Endothelial cell of umbilical vein (primary cell): ENCODE results near the gene FHOD3. TPM values are rescaled to one million over a fixed set of nuclear protein-coding genes. Genes with fewer than 3 reads are reported as not detected.

Experiments
- BruUV-seq: library from RNA; stranded (reverse); fragments of 400-500 nt; replicated peaks from 2 replicates; lab custom pipeline; 2021; lab: Mats Ljungman, UMichigan
- CTCF ChIA-PET: fragments of 300-600, 350-600 bp; sonication (Branson Sonifier 250); formaldehyde crosslinking; loops from one replicate; lab custom pipeline; 2021; ENCODE audit warnings: antibody characterized with exemption, inconsistent platforms; lab: Charles Lee
- POLR2A ChIA-PET: fragments of 300-600, 350-600 bp; sonication (Branson Sonifier 250); formaldehyde crosslinking; loops from one replicate; lab custom pipeline; 2021; ENCODE audit warnings: antibody characterized with exemption, inconsistent platforms; lab: Charles Lee
- DNase-seq: peaks from one replicate; pipeline ENCODE4 v3.0.0-alpha.2; 2011; ENCODE audit warnings: low read depth, low spot score
- FAIRE-seq: peaks from 2 replicates; lab custom pipeline; 2011; peaks lifted over from hg19 to GRCh38; lab: Jason Lieb, UNC
- H2AFZ ChIP-seq: 2 replicates; pipeline ENCODE4 v1.6.0; 2012; ENCODE audit warnings: low read depth, low read length, control low read depth, inconsistent platforms
- H3K27ac ChIP-seq: 2 replicates; pipeline ENCODE4 v1.5.1; 2011; ENCODE audit warnings: low read depth, mild to moderate bottlenecking, control low read depth, low read length, moderate library complexity; ENCODE audit not compliant: insufficient read depth
- H3K27me3 ChIP-seq, 2 experiments: 2 replicates each; pipeline versions ENCODE4 v1.6.0 to v1.6.1; 2011; ENCODE audit warnings: low read length in 2 of 2, mixed read lengths in 1 of 2; ENCODE audit not compliant: control insufficient read depth in 2 of 2, insufficient read depth in 2 of 2
- H3K36me3 ChIP-seq, 2 experiments: 2 replicates in 1 of 2; 3 replicates in 1 of 2; pipeline ENCODE4 v1.5.1; 2011; ENCODE audit warnings: low read length in 2 of 2, mild to moderate bottlenecking in 1 of 2, moderate library complexity in 1 of 2; ENCODE audit not compliant: control insufficient read depth in 2 of 2, insufficient read depth in 2 of 2; ENCODE audit errors: extremely low read depth in 1 of 2
- H3K4me1 ChIP-seq: 3 replicates; pipeline ENCODE4 v1.5.1; 2011; ENCODE audit warnings: mild to moderate bottlenecking, low read length; ENCODE audit not compliant: control insufficient read depth, insufficient read depth; ENCODE audit errors: extremely low read depth
- H3K4me2 ChIP-seq: 2 replicates; pipeline ENCODE4 v1.6.1; 2011; ENCODE audit warnings: low read length, control low read depth, mixed read lengths; ENCODE audit not compliant: insufficient read depth
- H3K4me3 ChIP-seq, 3 experiments: fragments of 200-600 bp in 1 of 3; sonication (generic), shearing (Covaris generic) in 1 of 3; replicated peaks in 1 of 3; 2 replicates each; pipeline ENCODE4 v1.5.1; 2011 to 2016; ENCODE audit warnings: control low read depth in 3 of 3, low read length in 3 of 3, mild to moderate bottlenecking in 2 of 3, inconsistent platforms in 1 of 3, low read depth in 1 of 3, moderate library complexity in 1 of 3; ENCODE audit not compliant: insufficient read depth in 1 of 3
- H3K79me2 ChIP-seq: 2 replicates; pipeline ENCODE4 v1.6.0; 2012; ENCODE audit warnings: low read length, inconsistent platforms; ENCODE audit not compliant: control insufficient read depth, insufficient read depth
- H3K9ac ChIP-seq: replicated peaks from 2 replicates; pipeline ENCODE3; 2011; ENCODE audit warnings: low read length, control low read depth; ENCODE audit not compliant: insufficient read depth; ENCODE audit errors: extremely low read depth
- H3K9me1 ChIP-seq: replicated peaks from 3 replicates; pipeline ENCODE4 v1.6.0; 2011; ENCODE audit warnings: mild to moderate bottlenecking, low read length; ENCODE audit not compliant: control insufficient read depth, insufficient read depth; ENCODE audit errors: extremely low read depth
- H3K9me3 ChIP-seq: replicated peaks from 2 replicates; pipeline ENCODE4 v1.5.1; 2012; ENCODE audit warnings: low read length, inconsistent platforms; ENCODE audit not compliant: control insufficient read depth, insufficient read depth
- H4K20me1 ChIP-seq: replicated peaks from 2 replicates; pipeline ENCODE3; 2011; ENCODE audit warnings: mild to moderate bottlenecking, low read length; ENCODE audit not compliant: control insufficient read depth, insufficient read depth; ENCODE audit errors: extremely low read depth
- EZH2 ChIP-seq: IDR thresholded peaks from 2 replicates; pipeline ENCODE4 v1.6.1; 2012; ENCODE audit warnings: borderline replicate concordance, low read depth, mild to moderate bottlenecking, moderate library complexity, low read length, inconsistent platforms; ENCODE audit not compliant: severe bottlenecking
- FOS ChIP-seq: IDR thresholded peaks from 2 replicates; pipeline ENCODE4 v1.6.1; 2011; ENCODE audit warnings: mild to moderate bottlenecking, low read length, moderate library complexity, borderline replicate concordance; ENCODE audit not compliant: insufficient read depth
- GATA2 ChIP-seq: IDR thresholded peaks from 2 replicates; pipeline ENCODE4 v1.7.0; 2011; ENCODE audit warnings: low read depth, mild to moderate bottlenecking, moderate library complexity, mixed read lengths, low read length; ENCODE audit not compliant: insufficient read length, insufficient read depth
- JUN ChIP-seq: IDR thresholded peaks from 2 replicates; pipeline ENCODE4 v1.6.1; 2011; ENCODE audit warnings: borderline replicate concordance, low read depth; ENCODE audit not compliant: insufficient read length, insufficient read depth
- MYC ChIP-seq: IDR thresholded peaks from one replicate; pipeline ENCODE4 v1.6.1; 2011; ENCODE audit warnings: mild to moderate bottlenecking, low read depth, low read length
- POLR2A ChIP-seq: IDR thresholded peaks from 2 replicates; pipeline ENCODE4 v1.6.1; 2012; ENCODE audit warnings: low read depth, mild to moderate bottlenecking, control low read depth, low read length
- POLR2AphosphoS5 ChIP-seq: IDR thresholded peaks from 2 replicates; pipeline ENCODE4 v1.6.1; 2012; ENCODE audit warnings: low read depth, mild to moderate bottlenecking, control low read depth, low read length, moderate library complexity; ENCODE audit not compliant: insufficient read depth
- dilution Hi-C: fragments of 300-500 bp; cut with MboI; formaldehyde crosslinking; loops from one replicate; pipeline ENCODE4 v1.15.0; 2019; ENCODE audit warnings: low sequenced_read_pairs; ENCODE audit not compliant: extremely low pct_ligation_motif_present
- intact Hi-C: fragments of 100-400 bp; cut with micrococcal nuclease; formaldehyde crosslinking; loops from one replicate; pipeline ENCODE4 v1.10.0; 2022
- polyA plus RNA-seq, 4 experiments: library from polyadenylated mRNA; depleted of rRNA in 3 of 4; stranded (reverse) in 3 of 4; unstranded in 1 of 4; fragments of >200 nt; gene quantifications; 2 replicates each; pipeline versions ENCODE4 v1.2.1 to v1.2.3, GENCODE V29; 2011 to 2012; ENCODE audit warnings: missing spikeins in 1 of 4
- total RNA-seq: library from RNA; stranded (reverse); gene quantifications from 2 replicates; pipeline ENCODE4 v1.2.3, GENCODE V29; 2021
- TF ChIP-seq, protein P1 (sequence below): IDR thresholded peaks from 2 replicates; pipeline ENCODE4 v1.6.1; 2011; ENCODE audit not compliant: insufficient read depth, insufficient read length
- TF ChIP-seq, protein P2 (sequence below), 2 donors: IDR thresholded peaks; 1 replicate in 1 of 2; 2 replicates in 1 of 2; pipeline ENCODE4 v1.5.1; 2011; ENCODE audit warnings: low read length in 2 of 2, mild to moderate bottlenecking in 2 of 2, moderate library complexity in 2 of 2, control low read depth in 1 of 2, inconsistent platforms in 1 of 2, low read depth in 1 of 2; ENCODE audit not compliant: insufficient read depth in 1 of 2; ENCODE audit errors: extremely low read depth in 1 of 2

FHOD3 gene
- total and polyA plus RNA-seq, 2 donors (not counting 3 experiments of a cell fraction or from before 2014, with no cell fraction given) = 0.06 to 1.5 TPM

DNA sequence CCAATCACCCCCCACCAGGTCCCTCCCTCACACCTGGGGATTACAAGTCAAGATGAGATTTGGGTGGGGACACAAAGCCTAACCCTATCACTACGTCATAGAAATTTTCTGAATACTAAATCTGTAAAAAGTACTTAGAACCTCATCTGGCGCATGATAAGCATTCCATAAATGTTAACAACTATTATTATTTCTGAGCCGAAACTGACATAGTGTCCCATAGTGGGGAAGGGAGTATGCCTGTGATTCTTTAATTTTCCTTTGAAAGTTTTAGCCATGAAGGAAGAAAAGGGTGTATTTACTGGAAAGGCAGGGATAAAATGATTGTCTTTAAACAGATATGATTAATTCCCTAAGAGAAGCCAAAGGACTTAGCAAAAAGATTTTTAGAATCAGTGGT is 71.4 kb downstream of the FHOD3 start:
- Histone ChIP-seq H3K27me3 (peaks cover 0 to 3% of the 10 kb centered on the region in 2 experiments), H3K27ac (no peak overlapping the region), H3K4me2 (no peak overlapping the region), H3K4me3 (no peak overlapping the region), H3K79me2 (no peaks in the 10 kb centered on the region), H3K36me3 (no peaks in the 10 kb centered on the region), H3K9me1 (no peaks in the 10 kb centered on the region), H3K9me3 (no peaks in the 10 kb centered on the region), H3K4me1 (no peaks in the 10 kb centered on the region), H2AFZ (no peak overlapping the region), H4K20me1 (no peaks in the 10 kb centered on the region), H3K9ac (no peak overlapping the region)
- no peak for TF ChIP-seq MYC
- TF ChIP-seq JUN = no peak
- TF ChIP-seq POLR2AphosphoS5 = no peak
- TF ChIP-seq GATA2 = no peak
- dilution Hi-C loops (no loop called here), intact Hi-C loops (no loop called here)
- ChIA-PET CTCF (interaction anchor here (0.6 kb wide), 1 partner anchor 139 kb away, joined by 3 read pairs; no protein-coding TSS in a partner anchor), POLR2A (no interaction called here)
- DNase-seq = no peak
- FAIRE-seq = no peak
- no TSS peak for BruUV-seq

DNA sequence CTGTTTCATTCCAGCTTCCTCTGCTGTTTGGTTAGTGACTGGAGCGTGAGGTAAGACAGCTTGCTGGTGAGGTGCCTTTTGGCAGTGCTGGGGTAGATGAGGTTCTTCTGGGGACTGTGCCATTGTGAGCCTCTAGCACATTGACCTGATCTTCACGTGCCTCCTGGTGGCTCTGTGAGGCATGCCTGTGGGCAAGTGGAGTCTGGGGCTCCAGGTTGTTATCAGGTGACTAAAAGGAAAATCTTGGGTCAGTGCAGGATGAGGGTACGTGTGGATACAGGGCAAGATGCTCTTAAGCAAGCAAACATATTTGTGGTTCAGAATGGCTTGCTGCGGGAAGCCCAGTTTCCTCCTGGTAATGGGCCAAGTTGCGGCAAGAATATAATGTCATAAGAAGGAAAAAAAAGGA is 75.4 kb downstream of the FHOD3 start:
- H3K4me1 ChIP-seq = no peaks in the 10 kb centered on the region
- DNase-seq (no peak), FAIRE-seq (no peak)
- no peak overlapping the region for H2AFZ ChIP-seq
- no peaks in the 10 kb centered on the region for H3K79me2 ChIP-seq
- no peak overlapping the region for H3K4me2 ChIP-seq
- BruUV-seq = no TSS peak
- no peaks in the 10 kb centered on the region for H4K20me1 ChIP-seq
- peaks cover 0 to 3% of the 10 kb centered on the region in 2 experiments for H3K27me3 ChIP-seq
- CTCF ChIA-PET = no interaction called here
- POLR2A ChIA-PET = no interaction called here
- no peak overlapping the region for H3K4me3 ChIP-seq
- TF ChIP-seq POLR2AphosphoS5 = no peak
- TF ChIP-seq EZH2 = no peak
- TF ChIP-seq, protein P1, sequence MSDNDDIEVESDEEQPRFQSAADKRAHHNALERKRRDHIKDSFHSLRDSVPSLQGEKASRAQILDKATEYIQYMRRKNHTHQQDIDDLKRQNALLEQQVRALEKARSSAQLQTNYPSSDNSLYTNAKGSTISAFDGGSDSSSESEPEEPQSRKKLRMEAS = no peak
- no peak for TF ChIP-seq JUN
- no peak for TF ChIP-seq GATA2
- TF ChIP-seq MYC = no peak
- no peak for TF ChIP-seq FOS
- TF ChIP-seq, protein P2, sequence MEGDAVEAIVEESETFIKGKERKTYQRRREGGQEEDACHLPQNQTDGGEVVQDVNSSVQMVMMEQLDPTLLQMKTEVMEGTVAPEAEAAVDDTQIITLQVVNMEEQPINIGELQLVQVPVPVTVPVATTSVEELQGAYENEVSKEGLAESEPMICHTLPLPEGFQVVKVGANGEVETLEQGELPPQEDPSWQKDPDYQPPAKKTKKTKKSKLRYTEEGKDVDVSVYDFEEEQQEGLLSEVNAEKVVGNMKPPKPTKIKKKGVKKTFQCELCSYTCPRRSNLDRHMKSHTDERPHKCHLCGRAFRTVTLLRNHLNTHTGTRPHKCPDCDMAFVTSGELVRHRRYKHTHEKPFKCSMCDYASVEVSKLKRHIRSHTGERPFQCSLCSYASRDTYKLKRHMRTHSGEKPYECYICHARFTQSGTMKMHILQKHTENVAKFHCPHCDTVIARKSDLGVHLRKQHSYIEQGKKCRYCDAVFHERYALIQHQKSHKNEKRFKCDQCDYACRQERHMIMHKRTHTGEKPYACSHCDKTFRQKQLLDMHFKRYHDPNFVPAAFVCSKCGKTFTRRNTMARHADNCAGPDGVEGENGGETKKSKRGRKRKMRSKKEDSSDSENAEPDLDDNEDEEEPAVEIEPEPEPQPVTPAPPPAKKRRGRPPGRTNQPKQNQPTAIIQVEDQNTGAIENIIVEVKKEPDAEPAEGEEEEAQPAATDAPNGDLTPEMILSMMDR (IDR thresholded peaks at IDR 0.05; ENCODE audit: extremely low read depth in 1 of 2, insufficient read depth in 1 of 2, low read depth in 1 of 2, low read length in 2 of 2) = no peak
- TF ChIP-seq POLR2A = no peak
- intact Hi-C loops (no loop called here), dilution Hi-C loops (no loop called here)
- no peaks in the 10 kb centered on the region for H3K9me3 ChIP-seq
- H3K9ac ChIP-seq = no peak overlapping the region
- H3K36me3 ChIP-seq = no peaks in the 10 kb centered on the region
- no peak overlapping the region for H3K27ac ChIP-seq
- H3K9me1 ChIP-seq = no peaks in the 10 kb centered on the region
